ENCODE results near the gene RMRP.
"Not testable (repeated sequence)": the region's sequence is repeated elsewhere in the genome, so short reads cannot be mapped to it uniquely, and the experiment has no call there.

Gene RMRP

GRCh38 chr9:35640431-35640830 lies 17.4 kb downstream of the RMRP start:
- FAIRE-seq = not testable (repeated sequence)

DNA sequence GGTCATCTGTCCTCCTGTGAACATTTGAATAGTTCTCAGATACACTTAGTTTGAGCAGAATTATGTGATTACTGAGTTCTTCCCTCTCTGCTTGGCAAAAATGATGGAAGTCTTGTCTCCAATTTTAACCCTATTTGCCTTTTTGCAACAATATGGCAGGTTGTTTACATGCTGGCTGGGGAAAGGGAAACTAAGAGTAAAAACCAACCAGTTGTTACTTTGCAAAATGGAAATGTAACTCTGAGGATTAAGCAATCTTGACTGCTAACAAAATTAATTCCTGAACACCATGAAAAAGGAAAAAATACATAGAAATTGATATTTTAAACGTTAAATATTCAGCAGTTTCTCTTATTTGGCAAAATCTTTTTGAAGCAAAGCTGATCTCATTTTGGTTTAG lies 18.2 kb downstream of the RMRP start:
- FAIRE-seq = no peak

DNA sequence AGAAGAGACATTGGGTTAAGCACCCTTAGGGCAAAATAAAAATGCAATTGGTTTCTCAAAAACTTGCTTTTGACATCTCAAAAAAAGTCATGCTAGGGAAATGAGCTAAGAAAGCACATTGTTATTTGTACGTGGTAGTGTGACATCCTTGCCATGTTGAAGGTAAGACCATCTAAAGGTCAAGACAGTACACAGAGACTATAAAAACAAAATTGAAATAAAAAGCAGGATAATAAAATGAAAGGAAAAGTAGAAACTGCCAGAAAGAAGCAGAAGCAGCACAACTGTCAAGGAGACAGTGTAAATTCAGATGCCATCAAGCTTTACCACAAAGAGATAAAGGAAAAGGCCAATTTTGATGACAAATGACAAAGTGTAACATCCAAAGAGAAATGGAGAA lies 18.6 kb downstream of the RMRP start:
- FAIRE-seq = not testable (repeated sequence)

DNA sequence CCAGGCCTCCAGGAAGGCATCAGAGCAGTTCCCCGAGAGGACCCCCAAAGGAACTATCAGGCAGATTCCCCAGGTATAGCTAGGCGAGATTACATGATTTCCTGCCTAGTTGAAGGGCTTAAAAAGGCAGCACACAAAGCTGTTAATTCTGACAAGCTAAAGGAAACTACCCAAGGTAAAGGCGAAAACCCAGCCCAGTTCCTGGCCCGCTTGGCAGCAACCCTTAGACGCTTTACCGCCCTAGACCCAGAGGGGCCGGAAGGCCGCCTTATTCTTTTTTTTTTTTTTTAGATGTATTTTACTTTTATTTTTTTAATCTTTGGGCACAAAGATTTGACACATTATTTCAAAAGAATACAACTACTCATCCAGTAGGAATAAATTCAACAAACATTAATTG lies 19.1 kb downstream of the RMRP start:
- FAIRE-seq = not testable (repeated sequence)

DNA sequence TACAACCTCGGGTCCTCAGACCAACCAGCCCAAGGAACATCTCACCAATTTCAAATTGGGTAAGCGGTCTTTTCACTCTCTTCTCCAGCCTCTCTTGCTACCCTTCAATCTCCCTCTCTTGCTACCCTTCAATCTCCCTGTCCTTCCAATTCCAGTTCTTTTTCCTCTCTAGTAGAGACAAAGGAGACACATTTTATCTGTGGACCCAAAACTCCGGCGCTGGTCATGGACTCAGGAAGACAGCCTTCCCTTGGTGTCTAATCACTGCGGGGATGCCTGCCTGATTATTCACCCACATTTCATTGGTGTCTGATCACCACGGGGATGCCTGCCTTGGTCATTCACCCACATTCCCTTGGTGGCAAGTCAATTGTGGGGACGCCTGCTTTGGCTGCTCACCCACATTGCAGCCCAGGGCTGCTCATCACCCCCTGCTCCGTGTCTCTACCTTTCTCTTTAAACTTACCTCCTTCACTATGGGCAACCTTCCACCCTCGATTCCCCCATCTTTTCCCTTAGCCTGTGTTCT lies 20.3 kb downstream of the RMRP start:
- FAIRE-seq = not testable (repeated sequence)

DNA sequence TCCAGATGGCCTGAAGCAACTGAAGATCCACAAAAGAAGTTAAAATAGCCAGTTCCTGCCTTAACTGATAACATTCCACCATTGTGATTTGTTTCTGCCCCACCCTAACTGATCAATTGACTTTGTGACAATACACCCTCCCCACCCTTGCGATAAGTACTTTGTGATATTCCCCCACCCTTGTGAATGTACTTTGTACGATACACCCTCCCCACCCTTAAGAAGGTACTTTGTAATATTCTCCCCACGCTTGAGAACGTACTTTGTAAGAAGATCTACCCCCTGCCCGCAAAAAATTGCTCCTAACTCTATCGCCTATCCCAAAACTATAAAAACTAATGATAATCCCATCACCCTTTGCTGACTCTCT lies 21.0 kb downstream of the RMRP start:
- FAIRE-seq = not testable (repeated sequence)

- FAIRE-seq = no peak
Observed at GRCh38 chr9:35636135-35636876, 21.5 kb downstream of the RMRP start.

GRCh38 chr9:35635730-35636129 lies 22.1 kb downstream of the RMRP start:
- no peak for FAIRE-seq

DNA sequence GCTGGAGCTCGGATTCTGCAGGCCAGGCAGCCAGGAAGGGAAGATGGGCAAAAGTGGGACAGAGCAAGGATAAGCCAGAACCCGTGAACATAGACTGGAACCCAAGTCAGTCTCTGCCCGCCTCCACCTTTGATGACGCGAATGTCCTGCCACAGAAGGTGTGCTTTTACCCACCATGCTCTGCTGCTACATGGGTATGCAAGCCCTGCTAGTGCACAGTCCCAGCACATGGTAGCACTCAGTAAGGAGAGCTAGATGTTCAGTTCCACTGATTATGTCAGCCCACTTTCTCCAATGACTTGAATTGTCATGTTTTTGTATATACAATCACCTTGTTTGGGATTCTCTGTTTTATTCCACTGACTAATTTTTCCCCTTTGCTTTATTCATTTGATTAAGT lies 28.2 kb downstream of the RMRP start:
- FAIRE-seq = no peak

- no peak for FAIRE-seq
Observed at GRCh38 chr9:35628389-35628991, 29.3 kb downstream of the RMRP start.

- FAIRE-seq = no peak
Observed at GRCh38 chr9:35627575-35627974, 30.2 kb downstream of the RMRP start.

- FAIRE-seq = no peak
Observed at GRCh38 chr9:35619800-35620158, 38.0 kb downstream of the RMRP start.

DNA sequence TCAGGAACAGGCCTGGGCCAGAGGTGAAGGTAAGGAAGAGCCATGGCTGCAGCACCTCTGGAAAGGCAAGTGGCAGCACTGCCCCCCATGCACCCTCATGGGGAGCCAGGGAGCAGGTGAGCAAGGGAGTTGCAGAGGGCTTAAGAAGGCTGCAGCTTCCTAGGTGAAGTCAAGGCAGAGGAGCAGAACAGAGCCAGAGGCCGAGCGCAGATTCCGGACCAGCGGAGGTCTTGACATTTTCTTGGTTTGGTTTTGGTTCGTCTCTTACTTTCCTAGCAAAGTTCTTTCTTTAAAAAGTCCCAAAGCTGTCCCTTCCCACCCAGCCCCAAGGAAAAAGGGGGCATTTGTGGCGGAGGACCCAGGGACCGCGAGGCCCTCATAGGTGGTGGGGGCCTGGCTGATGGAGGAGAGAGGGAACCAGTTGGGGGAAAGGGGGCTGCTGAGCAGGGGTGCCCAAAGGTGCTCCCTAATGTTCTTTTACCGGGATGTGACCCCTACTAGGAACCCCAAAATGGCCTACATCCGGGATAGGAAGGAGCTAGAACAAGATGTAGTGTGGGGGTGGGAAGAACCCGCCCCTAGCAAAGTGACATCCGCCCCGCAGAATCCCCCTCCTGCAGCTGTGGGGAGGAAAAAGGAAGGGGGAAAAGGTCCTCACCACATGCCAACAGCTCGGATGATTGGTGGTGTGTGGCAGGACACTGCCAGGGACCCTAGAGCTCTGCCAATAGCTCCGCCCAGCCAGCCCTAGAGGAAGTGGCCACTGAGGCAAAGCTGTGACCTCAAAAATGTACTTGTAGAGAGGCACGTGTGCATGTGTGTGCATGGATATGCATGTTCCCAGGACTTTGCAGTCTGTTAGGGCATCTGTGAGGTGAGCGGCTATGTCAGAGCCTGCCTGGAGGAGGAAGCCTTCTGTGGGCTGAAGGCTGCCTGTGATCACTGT lies 38.7 kb downstream of the RMRP start:
- FAIRE-seq = no peak

GRCh38 chr9:35618325-35618727 lies 39.5 kb downstream of the RMRP start, which contains the start of gene CD72:
Gene CD72, minus strand, starts transcription at chr9:35618413. Its CDS starts 110 bp downstream, at chr9:35618303.
- no peak for FAIRE-seq

DNA sequence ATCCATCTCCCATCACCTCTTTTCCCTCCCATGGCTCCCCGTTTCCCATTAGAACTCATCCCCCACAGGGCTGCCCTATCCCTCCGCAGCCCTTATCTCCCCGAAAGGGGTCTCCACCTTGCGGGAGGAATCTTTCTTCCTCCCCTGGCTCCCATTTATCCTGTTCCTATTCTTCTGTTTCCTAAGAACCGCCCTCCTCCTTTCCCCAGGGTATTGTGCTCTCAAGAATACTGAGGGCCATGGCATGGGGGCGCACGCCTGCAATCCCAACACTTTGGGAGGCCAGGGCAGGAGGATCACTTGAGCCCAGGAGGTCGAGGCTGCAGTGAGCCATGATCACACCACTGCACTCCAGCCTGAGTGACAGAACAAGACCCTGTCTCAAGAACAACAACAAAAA lies 40.3 kb downstream of the RMRP start:
- no peak for FAIRE-seq

DNA sequence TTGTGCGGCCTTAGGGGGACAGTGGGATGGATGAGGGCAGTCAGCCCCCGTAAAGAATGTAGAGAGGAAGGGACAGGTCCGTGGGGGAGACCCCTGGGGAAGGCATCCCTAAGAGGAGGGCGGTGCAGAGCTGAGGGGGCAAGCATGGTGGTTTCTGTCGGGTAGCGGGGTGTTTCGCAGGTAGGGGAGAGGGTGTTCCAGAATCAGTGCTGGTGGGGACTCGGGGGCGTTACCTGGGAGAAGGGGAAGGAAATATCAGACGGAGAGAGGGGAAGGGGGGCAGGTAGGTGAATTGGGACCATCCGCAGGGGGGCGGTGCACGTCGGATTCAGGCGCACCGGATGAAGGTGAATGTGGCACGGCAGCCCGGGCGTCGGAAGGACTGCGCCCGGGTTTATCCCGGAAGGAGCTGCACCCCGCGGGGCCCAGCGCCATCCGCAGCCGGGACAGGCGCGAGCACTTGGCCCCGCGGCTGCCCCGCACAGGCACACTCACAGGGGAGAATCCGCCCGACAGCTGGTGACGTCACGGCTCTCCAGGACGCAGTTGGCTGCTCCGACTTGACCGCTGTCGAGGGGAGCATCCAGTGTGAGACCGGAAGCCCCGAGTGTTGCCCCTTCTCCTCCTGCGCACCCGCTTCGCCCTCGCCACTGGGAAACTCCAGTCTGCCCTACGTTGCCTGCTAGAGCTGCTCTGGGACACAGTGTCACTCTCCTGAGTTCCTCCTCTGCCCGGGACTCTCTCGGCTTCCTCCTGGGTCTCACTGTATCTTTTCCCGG lies 40.9 kb downstream of the RMRP start:
- no peak for FAIRE-seq

DNA sequence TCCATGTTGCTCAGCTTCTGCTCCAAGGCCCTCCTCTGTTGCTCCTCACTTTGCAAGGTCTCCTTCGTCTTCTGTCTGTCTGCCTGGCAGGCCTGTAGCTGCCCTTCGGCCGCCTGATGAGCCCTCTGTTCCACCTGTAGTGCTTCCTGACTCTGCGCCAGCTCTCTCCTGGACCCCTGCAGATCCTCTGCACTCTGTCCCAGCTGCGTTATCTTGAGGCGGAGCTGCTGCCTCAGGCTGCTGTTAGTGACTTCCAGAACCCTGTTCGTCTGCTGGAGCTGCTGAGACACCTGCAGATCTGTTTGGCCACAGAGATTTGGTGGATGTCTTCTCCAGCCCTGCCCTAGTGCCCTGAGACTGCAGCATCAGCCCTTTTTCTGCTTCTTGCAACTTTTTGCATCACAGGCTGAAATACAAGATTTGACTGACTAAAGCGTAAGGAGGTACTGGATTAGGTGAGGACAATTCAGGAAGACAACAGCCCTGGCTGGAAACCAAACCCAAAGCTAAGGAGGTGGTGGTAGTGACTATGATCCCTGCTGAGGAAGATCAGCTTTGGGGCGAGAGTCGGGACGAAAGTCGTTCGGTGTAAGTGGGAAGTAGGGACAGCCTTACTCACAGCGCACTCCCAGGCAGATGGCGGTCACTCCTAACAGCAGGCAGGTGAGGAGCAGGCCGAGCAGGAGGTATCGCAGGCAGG lies 41.7 kb downstream of the RMRP start:
- no peak for FAIRE-seq

- no peak for FAIRE-seq
Observed at GRCh38 chr9:35612843-35613242, 45.0 kb downstream of the RMRP start.

GRCh38 chr9:35612066-35612465 lies 45.8 kb downstream of the RMRP start:
- not testable (repeated sequence) for FAIRE-seq

- FAIRE-seq = no peak
Observed at GRCh38 chr9:35611230-35611797, 46.5 kb downstream of the RMRP start.

DNA sequence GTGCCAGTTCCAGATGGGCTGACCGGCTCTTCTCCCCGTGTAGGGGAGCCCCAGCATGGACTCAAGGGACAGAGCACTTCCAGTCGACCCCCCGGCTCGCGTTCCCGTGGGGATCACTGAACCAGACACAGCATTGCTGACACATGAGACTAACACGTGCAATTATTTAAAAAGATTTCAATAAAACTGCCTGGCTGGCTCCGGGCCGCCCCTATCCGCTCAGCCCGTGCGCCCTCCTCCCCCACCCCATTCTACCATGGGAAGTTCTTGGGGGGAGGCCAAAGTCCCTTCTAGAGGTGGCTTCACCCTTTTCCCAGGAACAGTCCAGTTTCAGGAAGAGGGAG lies 48.0 kb downstream of the RMRP start:
- no peak for FAIRE-seq
